GM23338 (cell line): ENCODE results near the gene CRBN. TPM values are rescaled to one million over a fixed set of nuclear protein-coding genes. Genes with fewer than 3 reads are reported as not detected.

Source experiments
- ATAC-seq: fragments of 200-7000 bp; cut with Tn5 transposase; 3 replicates; pipeline ENCODE4 v1.9.1; 2020
- DNase-seq: peaks from one replicate; pipeline ENCODE4 v3.0.0-alpha.2; 2015; ENCODE audit warnings: low spot score
- H2AFZ ChIP-seq: fragments of 200-600 bp; sonication (generic); 2 replicates; pipeline ENCODE4 v1.8.0; 2016; ENCODE audit warnings: antibody characterized with exemption, mild to moderate bottlenecking, moderate library complexity
- H3F3A ChIP-seq: fragments of 200-600 bp; sonication (generic); replicated peaks from 2 replicates; pipeline ENCODE4 v1.8.0; 2017; ENCODE audit warnings: antibody characterized with exemption, mixed run types, low read depth
- H3K27ac ChIP-seq: fragments of 200-600 bp; sonication (generic); 2 replicates; pipeline ENCODE4 v1.6.1; 2016; ENCODE audit warnings: low read depth
- H3K27me3 ChIP-seq: fragments of 200-600 bp; sonication (generic); 2 replicates; pipeline ENCODE4 v1.8.0; 2016; ENCODE audit warnings: mild to moderate bottlenecking, mixed run types, moderate library complexity; ENCODE audit not compliant: insufficient read depth
- H3K36me3 ChIP-seq: fragments of 200-600 bp; sonication (generic); 2 replicates; pipeline ENCODE4 v1.8.0; 2016; ENCODE audit warnings: mild to moderate bottlenecking; ENCODE audit not compliant: insufficient read depth
- H3K4me1 ChIP-seq: fragments of 200-600 bp; sonication (generic); 2 replicates; pipeline ENCODE4 v1.8.0; 2016; ENCODE audit warnings: mild to moderate bottlenecking, moderate library complexity; ENCODE audit not compliant: insufficient read depth
- H3K4me2 ChIP-seq: fragments of 200-600 bp; sonication (generic); 2 replicates; pipeline ENCODE4 v1.7.1; 2017; ENCODE audit warnings: mixed run types
- H3K4me3 ChIP-seq: fragments of 200-600 bp; sonication (generic); 2 replicates; pipeline ENCODE4 v1.6.1; 2016; ENCODE audit warnings: mixed run types
- H3K79me2 ChIP-seq: fragments of 200-600 bp; sonication (generic); replicated peaks from 2 replicates; pipeline ENCODE4 v1.8.0; 2017; ENCODE audit warnings: mild to moderate bottlenecking; ENCODE audit not compliant: insufficient read depth
- H3K9me2 ChIP-seq: fragments of 200-600 bp; sonication (generic); 2 replicates; pipeline ENCODE4 v1.8.0; 2017; ENCODE audit not compliant: insufficient read depth
- H4K20me1 ChIP-seq: fragments of 200-600 bp; sonication (generic); replicated peaks from 2 replicates; pipeline ENCODE4 v1.8.0; 2017; ENCODE audit warnings: mild to moderate bottlenecking; ENCODE audit not compliant: insufficient read depth
- H3K27ac Mint-ChIP-seq: 2 replicates; pipeline ENCODE4 v1.8.0; 2020; ENCODE audit warnings: inconsistent platforms, mild to moderate bottlenecking, moderate library complexity, mixed read lengths
- H3K27me3 Mint-ChIP-seq: 3 replicates; pipeline ENCODE4 v1.8.0; 2022; ENCODE audit warnings: low read depth, mild to moderate bottlenecking, moderate library complexity, mixed read lengths, inconsistent platforms; ENCODE audit not compliant: insufficient read depth, poor library complexity
- H3K36me3 Mint-ChIP-seq: 3 replicates; pipeline ENCODE4 v1.8.0; 2021; ENCODE audit warnings: low read depth, mild to moderate bottlenecking, inconsistent platforms, moderate library complexity, mixed read lengths
- H3K4me1 Mint-ChIP-seq: 3 replicates; pipeline ENCODE4 v1.8.0; 2020; ENCODE audit warnings: mild to moderate bottlenecking, inconsistent platforms, mixed read lengths
- H3K4me3 Mint-ChIP-seq: 3 replicates; pipeline ENCODE4 v1.8.0; 2021; ENCODE audit warnings: moderate library complexity, mild to moderate bottlenecking, inconsistent platforms, mixed read lengths
- H3K9me3 Mint-ChIP-seq: 3 replicates; pipeline ENCODE4 v1.8.0; 2020; ENCODE audit warnings: moderate library complexity, mild to moderate bottlenecking, inconsistent platforms, mixed read lengths
- CREB1 ChIP-seq: fragments of 250-450 bp; sonication (Bioruptor Pico); IDR thresholded peaks from 2 replicates; pipeline ENCODE4 v1.5.0; 2020; ENCODE audit warnings: low read depth, mild to moderate bottlenecking, moderate library complexity
- CTCF ChIP-seq, 2 experiments: fragments of 200-600 bp in 1 of 2; sonication (generic) in 1 of 2; conservative IDR thresholded peaks; 2 replicates each; pipeline versions ENCODE4 v1.5.1 to v1.6.1; 2016 to 2017; ENCODE audit warnings: antibody characterized with exemption in 2 of 2, low read depth in 2 of 2, mild to moderate bottlenecking in 2 of 2, moderate library complexity in 1 of 2
- ETS1 ChIP-seq: IDR thresholded peaks from 2 replicates; pipeline ENCODE4 v1.6.1; 2016; ENCODE audit warnings: antibody characterized with exemption
- EZH2phosphoT487 ChIP-seq: fragments of 200-600 bp; sonication (generic); IDR thresholded peaks from one replicate; pipeline ENCODE4 v1.8.1; 2018; ENCODE audit warnings: antibody characterized with exemption; ENCODE audit not compliant: unreplicated experiment
- JUNB ChIP-seq: IDR thresholded peaks from one replicate; pipeline ENCODE4 v1.6.1; 2016; ENCODE audit warnings: antibody characterized with exemption; ENCODE audit not compliant: unreplicated experiment
- NANOG ChIP-seq: IDR thresholded peaks from 2 replicates; pipeline ENCODE4 v1.6.1; 2016; ENCODE audit warnings: antibody characterized with exemption, borderline replicate concordance
- POLR2AphosphoS5 ChIP-seq: IDR thresholded peaks from 2 replicates; pipeline ENCODE4 v1.6.1; 2016; ENCODE audit warnings: antibody characterized with exemption, low read depth
- STAT1 ChIP-seq: IDR thresholded peaks from one replicate; pipeline ENCODE4 v1.6.1; 2016; ENCODE audit warnings: antibody characterized with exemption; ENCODE audit not compliant: unreplicated experiment
- ZNF114 ChIP-seq: fragments of 250-450 bp; sonication (Bioruptor Pico); IDR thresholded peaks from 2 replicates; pipeline ENCODE4 v1.5.0; 2020; ENCODE audit warnings: mild to moderate bottlenecking, moderate library complexity
- ZNF331 ChIP-seq: fragments of 250-450 bp; sonication (Bioruptor Pico); IDR thresholded peaks from 2 replicates; pipeline ENCODE4 v1.5.0; 2020; ENCODE audit warnings: low read depth, mild to moderate bottlenecking, moderate library complexity
- polyA plus RNA-seq: library from polyadenylated mRNA; unstranded; fragments of >200 nt; fragmentation: Nextera tagmentation; extraction: Ambion mirVana; gene quantifications from 2 replicates; pipeline ENCODE4 v1.2.1, GENCODE V29; 2016
- total RNA-seq: library from RNA; depleted of rRNA; stranded (reverse); fragments of >200 nt; shearing (Covaris generic); gene quantifications from 2 replicates; pipeline ENCODE4 v1.2.3, GENCODE V29; 2014

The CRBN gene
- total and polyA plus RNA-seq, 2 experiments from 2014 or later = 33.6 to 41.7 TPM

DNA sequence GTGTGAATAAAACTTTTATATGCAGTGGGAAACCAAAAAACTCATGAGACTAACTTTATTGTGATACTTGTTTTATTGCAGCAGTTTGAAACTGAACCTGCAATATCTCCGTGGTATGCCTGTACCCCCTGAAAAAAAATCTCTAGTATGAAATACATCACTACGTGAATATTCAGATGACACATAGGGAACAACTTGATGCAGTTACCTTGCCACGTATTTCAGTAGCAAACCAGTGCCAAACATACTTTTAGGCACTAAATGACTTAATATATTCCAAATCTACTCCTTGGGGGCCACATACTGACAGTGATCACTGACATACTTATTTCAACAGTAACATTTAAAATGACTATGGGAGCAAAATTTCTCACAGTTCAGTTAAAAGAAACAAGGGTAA is 13.8 kb downstream of the CRBN start:
- no peaks in the 10 kb centered on the region; the same call in 2 of the 3 replicates for H3K9me3 Mint-ChIP-seq
- Histone ChIP-seq H3K27ac (no peak overlapping the region), H2AFZ (no peak overlapping the region), H3K27me3 (no peaks in the 10 kb centered on the region), H3F3A (no peaks in the 10 kb centered on the region), H4K20me1 (no peaks in the 10 kb centered on the region), H3K36me3 (peaks cover 21% of the 10 kb centered on the region), H3K4me2 (no peak overlapping the region), H3K4me1 (no peaks in the 10 kb centered on the region), H3K79me2 (no peaks in the 10 kb centered on the region; the same call in 1 of the 2 replicates), H3K9me2 (no peaks in the 10 kb centered on the region), H3K4me3 (no peak overlapping the region)
- no peak overlapping the region for H3K4me3 Mint-ChIP-seq
- no peak overlapping the region for H3K27ac Mint-ChIP-seq
- TF ChIP-seq ETS1 = no peak
- no peak for TF ChIP-seq STAT1
- no peak for TF ChIP-seq CTCF (conservative IDR thresholded peaks at IDR 0.05; ENCODE audit: low read depth in 2 of 2)
- no peak for TF ChIP-seq POLR2AphosphoS5
- no peak for TF ChIP-seq NANOG
- TF ChIP-seq JUNB = no peak
- TF ChIP-seq EZH2phosphoT487 = no peak
- no peak for TF ChIP-seq ZNF331 (CRISPR knock-in tag)
- no peak for DNase-seq
- H3K27me3 Mint-ChIP-seq = no peaks in the 10 kb centered on the region
- no peaks in the 10 kb centered on the region for H3K4me1 Mint-ChIP-seq
- H3K36me3 Mint-ChIP-seq = peaks cover 43% of the 10 kb centered on the region
- ATAC-seq = no peak

DNA sequence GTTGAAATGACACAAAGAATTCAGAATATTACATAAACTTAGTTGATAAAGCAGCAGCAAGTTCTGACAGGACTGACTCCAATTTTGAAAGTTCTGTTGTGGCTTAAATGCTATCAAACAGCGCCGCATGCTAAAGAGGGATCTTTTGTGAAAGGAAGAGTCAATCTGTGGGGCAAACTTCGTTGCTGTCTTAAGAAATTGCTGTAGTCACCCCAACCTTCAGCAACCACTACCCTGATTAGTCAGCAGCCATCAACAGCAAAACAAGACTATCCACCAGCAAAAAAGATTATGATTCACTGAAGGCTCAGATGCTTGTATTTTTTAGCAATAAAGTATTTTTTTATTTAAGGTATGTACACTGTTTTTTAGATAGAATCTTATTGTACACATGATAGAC is 14.2 kb downstream of the CRBN start:
- Histone ChIP-seq H3K4me1 (no peaks in the 10 kb centered on the region), H4K20me1 (no peaks in the 10 kb centered on the region), H3K4me2 (no peak overlapping the region), H3K9me2 (no peaks in the 10 kb centered on the region), H3F3A (no peaks in the 10 kb centered on the region), H3K36me3 (peaks cover 21% of the 10 kb centered on the region), H3K4me3 (no peak overlapping the region), H3K79me2 (no peaks in the 10 kb centered on the region; the same call in 1 of the 2 replicates), H3K27ac (no peak overlapping the region), H2AFZ (no peak overlapping the region), H3K27me3 (no peaks in the 10 kb centered on the region)
- Mint-ChIP-seq H3K27ac (no peak overlapping the region), H3K4me3 (no peak overlapping the region), H3K9me3 (no peaks in the 10 kb centered on the region; the same call in 2 of the 3 replicates), H3K4me1 (no peaks in the 10 kb centered on the region), H3K27me3 (no peaks in the 10 kb centered on the region), H3K36me3 (peaks cover 43% of the 10 kb centered on the region)
- DNase-seq = no peak
- ATAC-seq = no peak
- TF ChIP-seq POLR2AphosphoS5 (no peak), ZNF114 (no peak), NANOG (no peak), JUNB (no peak), CTCF (conservative IDR thresholded peaks at IDR 0.05; ENCODE audit: low read depth in 2 of 2) (no peak), ZNF331 (CRISPR knock-in tag) (no peak), CREB1 (CRISPR knock-in tag) (no peak), EZH2phosphoT487 (no peak), STAT1 (no peak), ETS1 (no peak)
